NCI-H1417 treated with DMSO at 0.1 percent for 48 hours (cell line): ENCODE measurements around the gene PPP1R2C.

ENCODE experiments used
- DNase-seq: peaks from one replicate; lab custom pipeline; 2025; lab: John Stamatoyannopoulos, UW

Gene PPP1R2C

GRCh38 chrX:42748067-42748850, 29.7 kb downstream of the PPP1R2C start:
- no peak for DNase-seq

GRCh38 chrX:42746606-42747005, 31.4 kb downstream of the PPP1R2C start:
- no peak for DNase-seq

- DNase-seq: no peak
Measured at GRCh38 chrX:42740456-42740855, 37.5 kb downstream of the PPP1R2C start.

- DNase-seq: no peak
Measured at GRCh38 chrX:42739741-42740140, 38.2 kb downstream of the PPP1R2C start.

- no peak for DNase-seq
Measured at GRCh38 chrX:42739258-42739657, 38.7 kb downstream of the PPP1R2C start.

GRCh38 chrX:42738552-42738951, 39.4 kb downstream of the PPP1R2C start:
- no peak for DNase-seq

GRCh38 chrX:42735250-42735649, 42.7 kb downstream of the PPP1R2C start:
- DNase-seq: no peak

- no peak for DNase-seq
Measured at GRCh38 chrX:42732506-42732905, 45.5 kb downstream of the PPP1R2C start.
